Left colon (tissue), 2 donors: ENCODE results near the gene MSI1. TPM values are rescaled to one million over a fixed set of nuclear protein-coding genes. Genes with fewer than 3 reads are reported as not detected.
A peak's percentile ranks its signal among the peaks of the same experiment; 100 is the strongest.

Source experiments
- ATAC-seq: fragments of 200-7000 bp; cut with Tn5 transposase; one replicate; pipeline ENCODE4 v1.9.1; 2020; ENCODE audit warnings: mild to moderate bottlenecking, moderate library complexity
- DNase-seq, 2 donors: peaks; one replicate each; pipeline ENCODE4 v3.0.0-alpha.2; 2020
- intact Hi-C, 2 donors: fragments of 100-400 bp; cut with DNase I in 1 of 2; cut with micrococcal nuclease in 1 of 2; formaldehyde crosslinking; loops; one replicate each; pipeline versions ENCODE4 v1.11.2 to v1.14.0; 2022; cut with DNase I, micrococcal nuclease
- total RNA-seq, 2 donors: library from RNA; stranded (reverse); fragmentation: NEBNext Ultra II Directional; extraction: Animal tissue kit (Norgen Biotek cat#: 25700); gene quantifications; one replicate each; pipeline ENCODE4 v1.2.1, GENCODE V29; 2021
- donor health status: DM: no; HTN: no; CAD: no.
- donor health status: DM: yes; HTN: yes; CAD: no.

Gene MSI1
- total RNA-seq, 2 donors from 2014 or later = 3.4 to 7.4 TPM

GRCh38 chr12:120362516-120363273 is 6.3 kb downstream of the MSI1 start:
- ATAC-seq (no peak), DNase-seq (no peak)
- intact Hi-C loops = no loop called here

DNA sequence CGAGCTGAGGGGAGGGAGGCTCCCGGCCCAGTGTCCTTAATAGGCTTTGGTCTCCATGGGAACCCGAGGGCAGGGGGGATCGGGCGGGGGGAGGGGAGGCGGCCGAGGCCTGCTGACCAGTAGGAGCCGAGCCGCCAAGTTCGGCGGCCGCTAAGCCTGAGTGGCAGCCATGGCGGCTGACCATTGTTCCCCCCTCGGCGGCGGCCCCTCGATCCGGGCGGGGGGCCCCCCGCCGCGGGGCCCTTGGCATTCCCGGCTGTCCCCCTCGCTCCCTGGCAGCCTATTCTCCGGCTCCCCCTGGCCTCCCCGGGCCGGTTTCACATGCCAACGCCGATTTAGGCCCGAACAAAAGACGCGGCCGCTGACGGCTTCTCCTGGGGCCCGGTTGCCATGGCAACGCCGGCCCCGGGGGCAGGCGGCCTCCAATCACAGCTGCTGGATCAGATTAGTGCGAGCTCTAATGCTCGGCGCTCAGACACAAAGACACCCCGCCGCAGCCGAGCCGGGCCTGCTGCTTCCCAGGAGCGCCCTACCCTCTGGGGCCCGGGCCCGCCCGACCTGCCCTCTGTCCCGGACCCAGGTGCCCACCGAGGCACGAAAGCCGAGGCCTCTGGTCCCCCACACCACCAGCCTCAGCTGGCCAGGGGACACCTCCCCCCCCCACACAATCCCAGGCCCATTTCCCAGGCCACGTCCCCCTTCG is 7.3 kb downstream of the MSI1 start:
- DNase-seq (no peak), ATAC-seq (no peak)
- intact Hi-C loops = no loop called here

- no peak for ATAC-seq
- no peak for DNase-seq
- intact Hi-C loops = loop anchor here (10.0 kb wide), 1 partner anchor 66 kb away; no protein-coding TSS in a partner anchor
Measured at GRCh38 chr12:120359128-120359527, 9.8 kb downstream of the MSI1 start.

- intact Hi-C loops = loop anchor here (10.0 kb wide), 1 partner anchor 66 kb away; no protein-coding TSS in a partner anchor
- DNase-seq (no peak), ATAC-seq (no peak)
Measured at GRCh38 chr12:120358412-120359100, 10.4 kb downstream of the MSI1 start.

DNA sequence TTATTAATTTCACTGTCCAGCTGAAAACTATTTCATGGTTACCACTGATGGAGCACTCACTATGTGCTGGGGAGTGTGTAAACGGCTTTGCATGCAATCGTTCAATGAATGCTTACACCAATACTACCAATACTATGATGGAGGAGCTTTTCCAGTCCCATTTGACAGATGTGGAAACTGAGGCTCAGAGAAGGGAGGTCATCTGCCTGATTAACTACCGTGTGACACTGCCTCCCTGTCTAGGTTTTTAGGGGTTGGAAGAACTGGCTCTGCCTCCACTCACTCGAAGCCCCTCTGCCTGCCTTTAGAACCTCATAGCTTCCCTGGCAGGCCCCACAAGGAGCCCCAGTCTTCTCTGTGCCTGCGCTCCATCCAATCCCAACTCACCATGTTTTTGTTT is 11.9 kb downstream of the MSI1 start:
- ATAC-seq (no peak), DNase-seq (no peak)
- intact Hi-C loops = loop anchor here (10.0 kb wide), 1 partner anchor 68 kb away; no protein-coding TSS in a partner anchor

GRCh38 chr12:120356567-120357030 is 12.4 kb downstream of the MSI1 start:
- DNase-seq (peak; percentile 52 to 75), ATAC-seq (peak; percentile 89)
- intact Hi-C loops = loop anchor here (10.0 kb wide), 1 partner anchor 68 kb away; no protein-coding TSS in a partner anchor

DNA sequence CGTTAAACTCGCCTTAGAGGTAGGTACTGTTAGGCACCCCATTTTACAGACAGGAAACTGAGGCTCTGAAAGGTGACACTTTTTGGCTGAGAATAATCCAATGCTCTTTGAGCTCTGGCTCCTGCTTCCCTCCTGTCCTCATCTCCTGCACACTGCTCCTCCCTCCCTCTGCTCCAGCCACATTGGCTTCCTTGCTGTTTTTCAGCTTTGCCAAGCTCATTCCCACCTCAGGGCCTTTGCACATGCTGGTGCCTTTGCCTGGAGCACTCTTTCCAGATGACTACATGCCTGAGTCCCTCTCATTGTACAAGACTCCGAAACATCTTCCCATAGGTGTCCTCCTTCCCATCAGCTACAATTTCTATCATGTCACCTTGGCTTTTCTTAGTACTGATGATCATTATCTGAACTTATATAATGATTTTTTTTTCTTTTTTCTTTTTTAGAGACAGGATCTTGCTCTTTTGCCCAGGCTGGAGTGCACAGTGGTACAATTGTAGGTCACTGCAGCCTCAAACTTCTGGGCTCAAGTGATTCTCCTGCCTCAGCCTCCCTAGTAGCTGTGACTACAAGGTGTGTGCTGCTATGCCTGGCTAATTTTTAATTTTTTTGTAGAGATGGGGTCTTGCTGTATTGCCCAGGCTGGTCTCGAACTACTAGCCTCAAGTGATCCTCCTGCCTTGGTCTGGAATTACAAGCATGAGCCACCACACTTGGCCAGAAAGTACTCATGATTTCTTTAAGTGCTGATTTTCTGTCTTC is 15.2 kb downstream of the MSI1 start:
- DNase-seq (no peak), ATAC-seq (no peak)
- intact Hi-C loops = loop anchor here (10.0 kb wide), 1 partner anchor 71 kb away; no protein-coding TSS in a partner anchor

DNA sequence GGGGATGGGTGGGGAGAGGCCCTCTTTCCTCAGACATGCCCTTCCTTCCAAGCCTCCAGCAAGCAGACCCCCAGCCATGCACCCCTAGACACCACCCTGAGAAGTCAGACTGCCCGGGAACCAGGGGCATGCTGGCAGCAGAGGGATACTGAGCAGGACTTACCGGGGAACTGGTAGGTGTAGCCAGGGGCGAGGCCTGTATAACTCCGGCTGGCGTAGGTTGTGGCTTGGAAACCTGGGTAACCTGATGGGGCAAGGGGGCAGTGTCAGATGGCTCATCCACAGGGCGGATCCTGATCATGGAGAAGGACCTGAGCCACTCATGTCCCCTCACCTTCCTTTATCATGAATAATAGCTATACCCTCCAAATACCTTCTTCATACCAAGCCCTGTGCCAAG is 15.8 kb downstream of the MSI1 start:
- no peak for DNase-seq
- no peak for ATAC-seq
- intact Hi-C loops = loop anchor here (10.0 kb wide), 1 partner anchor 72 kb away; no protein-coding TSS in a partner anchor

GRCh38 chr12:120352117-120352516 is 16.8 kb downstream of the MSI1 start:
- DNase-seq (no peak), ATAC-seq (no peak)
- intact Hi-C loops = loop anchor here (10.0 kb wide), 1 partner anchor 73 kb away; no protein-coding TSS in a partner anchor

DNA sequence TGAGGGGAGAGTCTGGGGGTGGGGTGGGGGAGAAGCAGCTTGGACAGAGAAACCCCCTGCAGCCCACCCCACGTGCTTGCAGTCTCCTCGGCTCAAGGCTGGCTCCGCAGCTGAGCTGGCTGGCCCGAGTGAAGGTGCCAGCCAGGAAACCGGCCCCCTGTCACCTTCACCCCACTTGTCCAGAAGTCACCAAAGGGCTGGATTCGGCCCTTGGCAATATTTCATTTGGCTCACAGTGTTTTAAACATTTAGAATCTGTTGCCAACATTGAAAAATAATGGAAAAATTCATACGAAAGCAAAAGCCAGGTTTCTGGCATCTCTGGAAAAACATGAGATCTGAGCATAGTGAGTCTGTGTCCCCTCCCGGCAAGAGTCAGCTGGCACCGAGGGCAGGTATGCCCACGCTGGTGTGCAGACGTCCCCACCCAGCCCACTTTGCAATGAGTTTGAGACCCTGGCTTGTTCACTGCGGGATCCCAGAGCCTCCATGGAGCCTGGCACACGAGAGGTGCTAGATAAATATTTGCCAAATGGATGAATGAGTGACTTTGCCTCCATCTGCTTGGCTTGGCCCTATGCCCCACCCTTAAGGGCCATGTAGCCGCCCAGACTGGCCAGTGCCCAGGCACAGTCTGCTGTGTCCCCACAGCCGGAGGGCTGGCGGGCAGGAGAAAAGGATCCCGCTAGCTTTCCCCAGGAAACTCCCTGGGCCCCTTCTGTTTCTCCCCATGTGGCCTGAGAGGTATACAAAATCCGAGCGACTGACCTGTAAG is 18.2 kb downstream of the MSI1 start:
- DNase-seq (peak in 1 of 2 donors; percentile 47), ATAC-seq (peak; percentile 88)
- intact Hi-C loops = loop anchor here (10.0 kb wide), 1 partner anchor 74 kb away; no protein-coding TSS in a partner anchor

- no peak for DNase-seq
- no peak for ATAC-seq
- intact Hi-C loops = no loop called here
Measured at GRCh38 chr12:120347766-120348165, 21.2 kb downstream of the MSI1 start.

- ATAC-seq (no peak), DNase-seq (no peak)
- intact Hi-C loops = no loop called here
Measured at GRCh38 chr12:120346681-120347080, 22.3 kb downstream of the MSI1 start.

DNA sequence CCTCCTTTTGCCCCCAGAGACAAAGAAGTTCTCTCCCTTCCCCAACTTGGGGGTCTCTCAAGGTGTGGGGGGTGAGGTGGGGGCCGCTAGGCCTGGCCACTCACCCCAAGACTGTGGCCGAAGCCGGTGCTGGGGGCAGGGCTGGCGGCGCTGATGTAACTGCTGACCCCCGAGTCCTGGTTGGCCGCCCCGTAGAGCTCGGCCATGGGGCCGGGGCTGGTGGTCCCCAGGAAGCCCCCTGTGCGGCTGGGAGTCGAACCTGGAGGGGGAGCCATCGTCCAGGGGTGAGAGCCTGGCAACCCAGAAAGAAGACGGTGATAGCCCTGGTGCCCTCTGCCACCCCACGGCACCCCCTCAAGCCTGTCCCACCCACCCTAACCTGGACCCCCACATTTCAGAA is 22.9 kb downstream of the MSI1 start:
- no peak for ATAC-seq
- intact Hi-C loops = no loop called here
- DNase-seq = no peak

GRCh38 chr12:120343692-120344091 is 25.3 kb downstream of the MSI1 start:
- intact Hi-C loops = no loop called here
- DNase-seq (no peak), ATAC-seq (no peak)

DNA sequence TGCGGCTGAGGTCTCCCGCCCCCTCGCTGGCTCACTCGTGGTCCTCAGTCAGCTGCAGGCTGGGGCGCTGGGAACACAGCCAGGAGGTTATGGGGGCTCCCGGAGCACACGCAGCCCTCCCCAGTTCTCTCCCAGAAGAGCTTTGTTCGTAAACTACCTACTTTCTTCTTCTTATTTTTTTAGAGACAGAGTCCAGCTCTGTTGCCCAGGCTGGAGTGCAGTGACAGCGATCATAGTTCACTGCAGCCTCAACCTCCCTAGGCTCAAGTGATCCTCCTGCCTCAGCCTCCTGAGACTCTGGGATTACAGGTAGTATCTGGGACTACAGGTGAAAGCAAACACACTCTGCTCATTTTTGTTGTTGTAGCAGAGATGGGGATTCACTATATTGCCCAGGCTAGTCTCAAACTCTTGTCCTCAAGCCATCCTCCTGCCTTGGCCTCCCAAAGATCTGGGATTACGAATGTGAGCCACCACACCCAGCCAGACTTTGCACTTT is 25.9 kb downstream of the MSI1 start:
- no peak for ATAC-seq
- no peak for DNase-seq
- intact Hi-C loops = no loop called here

DNA sequence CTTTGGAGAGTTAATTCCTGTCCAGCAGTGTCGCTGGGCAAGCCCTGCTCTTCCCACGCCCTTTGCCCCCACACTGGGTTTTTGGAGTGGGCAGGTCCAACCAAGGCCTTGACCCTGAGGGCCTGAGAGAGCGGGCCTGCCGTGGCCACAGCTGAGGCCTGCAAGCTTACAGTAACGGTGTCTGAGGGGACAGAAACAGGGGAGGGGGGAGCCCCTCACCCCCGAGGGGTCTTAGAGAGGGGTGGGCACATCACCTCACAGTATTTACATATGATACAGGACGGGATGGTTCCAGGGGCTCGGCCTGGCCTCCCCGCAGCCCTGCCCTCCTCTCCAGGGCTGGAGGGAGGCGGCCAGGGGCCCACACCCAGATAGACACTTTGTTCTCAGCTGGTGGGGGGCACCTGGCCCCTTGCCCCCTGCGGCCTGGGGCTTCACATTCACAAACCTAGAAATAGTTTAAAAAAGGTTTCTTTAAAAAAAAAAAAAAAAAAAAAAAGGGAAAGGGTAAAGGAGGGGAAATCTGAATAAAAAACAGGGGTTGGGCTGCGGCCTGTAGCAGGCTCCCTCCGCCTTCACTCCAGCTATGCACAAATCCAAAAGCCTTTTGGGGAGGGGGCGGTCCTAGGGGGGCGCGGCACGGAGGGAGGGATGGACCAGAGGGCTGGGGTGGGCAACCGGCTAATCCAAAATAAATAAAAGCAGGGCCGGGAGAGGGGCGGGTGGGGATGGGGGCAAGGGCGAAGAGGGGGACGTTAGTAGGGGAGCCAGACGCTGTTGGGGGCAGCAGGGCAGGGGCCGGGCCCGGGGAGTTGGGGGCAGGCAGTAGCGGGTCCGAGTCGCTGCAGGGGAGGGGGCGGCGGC is 26.6 kb downstream of the MSI1 start:
- DNase-seq (no peak), ATAC-seq (no peak)
- intact Hi-C loops = no loop called here

GRCh38 chr12:120339256-120339655 is 29.7 kb downstream of the MSI1 start:
- no peak for ATAC-seq
- DNase-seq = no peak

More at GRCh38 chr12:120339256-120339655, 29.7 kb downstream of the MSI1 start:
- intact Hi-C loops = no loop called here
